ENCODE data around the gene PCDHB12.
"Not testable (repeated sequence)": the region's sequence is repeated elsewhere in the genome, so short reads cannot be mapped to it uniquely, and the experiment has no call there.

Gene PCDHB12

GRCh38 chr5:141201646-141202045 is 6.9 kb upstream of the PCDHB12 start:
- H3K4me3 ChIP-seq (ENCODE audit: low read depth, low read length): not testable (repeated sequence)

DNA sequence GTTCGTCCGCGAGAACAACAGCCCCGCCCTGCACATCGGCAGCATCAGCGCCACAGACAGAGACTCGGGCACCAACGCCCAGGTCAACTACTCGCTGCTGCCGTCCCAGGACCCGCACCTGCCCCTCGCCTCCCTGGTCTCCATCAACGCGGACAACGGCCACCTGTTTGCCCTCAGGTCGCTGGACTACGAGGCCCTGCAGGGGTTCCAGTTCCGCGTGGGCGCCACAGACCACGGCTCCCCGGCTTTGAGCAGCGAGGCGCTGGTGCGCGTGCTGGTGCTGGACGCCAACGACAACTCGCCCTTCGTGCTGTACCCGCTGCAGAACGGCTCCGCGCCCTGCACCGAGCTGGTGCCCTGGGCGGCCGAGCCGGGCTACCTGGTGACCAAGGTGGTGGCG is 1.8 kb downstream of the PCDHB12 start:
- not testable (repeated sequence) for H3K4me3 ChIP-seq (ENCODE audit: low read depth, low read length)

GRCh38 chr5:141210849-141211248 is 2.3 kb downstream of the PCDHB12 start:
- H3K4me3 ChIP-seq (ENCODE audit: low read depth, low read length): not testable (repeated sequence)

GRCh38 chr5:141213656-141214339 is 5.3 kb downstream of the PCDHB12 start, which contains the start of gene PCDHB13:
PCDHB13 (plus strand) TSS chr5:141213919; CDS start chr5:141214124, 205 bp downstream.
- H3K4me3 ChIP-seq (ENCODE audit: low read depth, low read length): not testable (repeated sequence)

DNA sequence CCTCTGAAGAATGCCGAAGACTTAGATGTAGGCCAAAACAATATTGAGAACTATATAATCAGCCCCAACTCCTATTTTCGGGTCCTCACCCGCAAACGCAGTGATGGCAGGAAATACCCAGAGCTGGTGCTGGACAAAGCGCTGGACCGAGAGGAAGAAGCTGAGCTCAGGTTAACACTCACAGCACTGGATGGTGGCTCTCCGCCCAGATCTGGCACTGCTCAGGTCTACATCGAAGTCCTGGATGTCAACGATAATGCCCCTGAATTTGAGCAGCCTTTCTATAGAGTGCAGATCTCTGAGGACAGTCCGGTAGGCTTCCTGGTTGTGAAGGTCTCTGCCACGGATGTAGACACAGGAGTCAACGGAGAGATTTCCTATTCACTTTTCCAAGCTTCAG is 6.1 kb downstream of the PCDHB12 start:
- not testable (repeated sequence) for H3K4me3 ChIP-seq (ENCODE audit: low read depth, low read length)

- H3K4me3 ChIP-seq (ENCODE audit: low read depth, low read length): not testable (repeated sequence)
These were observed 7.0 kb downstream of the PCDHB12 start for GRCh38 chr5:141215504-141215903.

- not testable (repeated sequence) for H3K4me3 ChIP-seq (ENCODE audit: low read depth, low read length)
These were observed 7.5 kb downstream of the PCDHB12 start for GRCh38 chr5:141216035-141216434.

DNA sequence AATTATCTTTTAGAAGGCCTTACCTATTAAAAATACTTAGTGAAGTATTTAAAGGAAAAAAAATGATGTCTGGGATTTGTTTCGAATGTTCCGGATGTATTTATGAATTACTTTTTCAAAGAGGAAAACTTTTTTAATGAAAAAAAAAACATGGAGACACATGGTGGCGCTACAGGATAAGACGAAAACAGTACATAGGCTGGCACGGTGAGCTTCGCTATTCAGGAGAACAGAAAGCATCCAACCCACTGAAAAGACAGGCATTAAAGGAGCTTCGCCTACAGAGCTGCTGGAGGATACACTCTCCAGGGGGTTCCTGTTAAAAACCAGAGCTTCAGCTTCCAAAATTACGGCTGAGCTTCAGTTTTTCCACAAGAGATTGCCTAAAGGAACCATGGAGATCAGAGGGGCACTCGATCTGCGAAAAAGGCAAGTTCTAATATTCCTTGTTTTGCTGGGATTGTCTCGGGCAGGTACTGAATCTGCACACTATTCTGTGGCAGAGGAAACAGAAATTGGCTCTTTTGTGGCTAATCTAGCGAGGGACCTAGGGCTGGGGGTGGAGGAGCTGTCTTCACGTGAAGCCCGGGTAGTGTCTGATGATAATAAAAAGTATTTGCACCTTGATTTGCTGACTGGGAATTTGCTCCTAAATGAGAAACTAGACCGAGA is 14.7 kb downstream of the PCDHB12 start, which contains the start of gene PCDHB14:
TSS of gene PCDHB14 (plus strand) at position 232 of the 672 bp plus-strand sequence. CDS start at position 395, 163 bp downstream.
- H3K4me3 ChIP-seq (ENCODE audit: low read depth, low read length): no peak within 1 kb of the TSS

DNA sequence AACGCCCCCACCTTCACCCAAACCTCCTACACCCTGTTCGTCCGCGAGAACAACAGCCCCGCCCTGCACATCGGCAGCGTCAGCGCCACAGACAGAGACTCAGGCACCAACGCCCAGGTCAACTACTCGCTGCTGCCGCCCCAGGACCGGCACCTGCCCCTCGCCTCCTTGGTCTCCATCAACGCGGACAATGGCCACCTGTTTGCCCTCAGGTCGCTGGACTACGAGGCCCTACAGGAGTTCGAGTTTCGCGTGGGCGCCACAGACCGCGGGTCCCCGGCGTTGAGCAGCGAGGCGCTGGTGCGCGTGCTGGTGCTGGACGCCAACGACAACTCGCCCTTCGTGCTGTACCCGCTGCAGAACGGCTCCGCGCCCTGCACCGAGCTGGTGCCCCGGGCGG is 16.3 kb downstream of the PCDHB12 start:
- H3K4me3 ChIP-seq (ENCODE audit: low read depth, low read length): not testable (repeated sequence)

DNA sequence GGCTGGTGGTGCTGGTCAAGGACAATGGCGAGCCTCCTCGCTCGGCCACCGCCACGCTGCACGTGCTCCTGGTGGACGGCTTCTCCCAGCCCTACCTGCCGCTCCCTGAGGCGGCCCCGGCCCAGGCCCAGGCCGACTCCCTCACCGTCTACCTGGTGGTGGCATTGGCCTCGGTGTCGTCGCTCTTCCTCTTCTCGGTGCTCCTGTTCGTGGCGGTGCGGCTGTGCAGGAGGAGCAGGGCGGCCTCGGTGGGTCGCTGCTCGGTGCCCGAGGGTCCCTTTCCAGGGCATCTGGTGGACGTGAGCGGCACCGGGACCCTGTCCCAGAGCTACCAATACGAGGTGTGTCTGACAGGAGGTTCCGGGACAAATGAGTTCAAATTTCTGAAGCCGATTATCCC is 16.9 kb downstream of the PCDHB12 start:
- not testable (repeated sequence) for H3K4me3 ChIP-seq (ENCODE audit: low read depth, low read length)

DNA sequence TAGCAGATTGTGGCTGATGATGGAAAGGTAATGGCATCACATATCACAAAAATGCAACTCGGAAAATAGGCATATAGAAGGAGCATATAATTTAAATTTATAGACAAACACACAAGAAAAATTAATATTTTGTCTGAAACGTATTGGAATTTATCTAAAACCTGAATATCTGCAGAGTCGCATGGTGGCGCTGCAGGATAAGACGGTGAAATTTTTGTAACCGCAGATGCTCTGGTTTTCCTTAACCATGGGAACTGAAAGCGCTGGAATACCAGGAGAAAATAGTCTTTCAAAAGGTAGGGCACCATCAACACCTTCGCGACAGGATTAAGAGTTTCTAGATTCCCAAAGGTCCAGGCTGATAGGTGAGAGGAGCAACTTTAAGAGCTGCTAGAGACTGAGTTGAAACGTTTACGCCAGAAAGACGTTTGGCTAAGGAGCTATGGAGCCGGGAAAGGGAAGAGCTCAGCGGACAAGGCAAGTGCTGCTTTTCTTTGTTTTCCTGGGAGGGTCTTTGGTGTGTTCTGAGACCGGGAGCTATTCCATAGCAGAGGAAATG is 25.7 kb downstream of the PCDHB12 start:
- H3K4me3 ChIP-seq (ENCODE audit: low read depth, low read length): peak overlapping the region; percentile 22

- not testable (repeated sequence) for H3K4me3 ChIP-seq (ENCODE audit: low read depth, low read length)
These were observed 27.4 kb downstream of the PCDHB12 start for GRCh38 chr5:141235922-141236321.

GRCh38 chr5:141236516-141237313 is 28.2 kb downstream of the PCDHB12 start:
- H3K4me3 ChIP-seq (ENCODE audit: low read depth, low read length): no peak overlapping the region

GRCh38 chr5:141241496-141241895 is 33.0 kb downstream of the PCDHB12 start:
- H3K4me3 ChIP-seq (ENCODE audit: low read depth, low read length): no peak overlapping the region

DNA sequence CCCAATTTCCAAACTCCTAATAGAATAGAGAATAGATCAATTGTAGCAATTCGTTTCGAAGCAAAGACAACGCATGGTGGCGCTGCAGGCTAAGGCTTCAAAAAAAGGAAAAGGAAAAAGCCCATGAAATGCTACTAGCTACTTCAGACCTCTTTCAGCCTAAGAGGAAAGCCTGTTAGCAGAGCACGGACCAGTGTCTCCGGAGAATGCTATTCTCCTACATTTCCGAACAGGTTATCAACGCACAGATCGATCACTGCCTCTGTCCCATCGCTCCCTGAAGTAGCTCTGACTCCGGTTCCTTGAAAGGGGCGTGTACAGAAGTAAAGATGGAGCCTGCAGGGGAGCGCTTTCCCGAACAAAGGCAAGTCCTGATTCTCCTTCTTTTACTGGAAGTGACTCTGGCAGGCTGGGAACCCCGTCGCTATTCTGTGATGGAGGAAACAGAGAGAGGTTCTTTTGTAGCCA is 36.8 kb downstream of the PCDHB12 start, which contains the start of gene PCDHB15:
TSS of gene PCDHB15 (plus strand) at position 146 of the 468 bp plus-strand sequence. CDS start at position 330, 184 bp downstream.
- peak within 1 kb of the TSS; percentile 39 for H3K4me3 ChIP-seq (ENCODE audit: low read depth, low read length)

DNA sequence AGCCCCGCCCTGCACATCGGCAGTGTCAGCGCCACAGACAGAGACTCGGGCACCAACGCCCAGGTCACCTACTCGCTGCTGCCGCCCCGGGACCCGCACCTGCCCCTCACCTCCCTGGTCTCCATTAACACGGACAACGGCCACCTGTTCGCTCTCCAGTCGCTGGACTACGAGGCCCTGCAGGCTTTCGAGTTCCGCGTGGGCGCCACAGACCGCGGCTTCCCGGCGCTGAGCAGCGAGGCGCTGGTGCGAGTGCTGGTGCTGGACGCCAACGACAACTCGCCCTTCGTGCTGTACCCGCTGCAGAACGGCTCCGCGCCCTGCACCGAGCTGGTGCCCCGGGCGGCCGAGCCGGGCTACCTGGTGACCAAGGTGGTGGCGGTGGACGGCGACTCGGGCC is 38.5 kb downstream of the PCDHB12 start:
- not testable (repeated sequence) for H3K4me3 ChIP-seq (ENCODE audit: low read depth, low read length)

DNA sequence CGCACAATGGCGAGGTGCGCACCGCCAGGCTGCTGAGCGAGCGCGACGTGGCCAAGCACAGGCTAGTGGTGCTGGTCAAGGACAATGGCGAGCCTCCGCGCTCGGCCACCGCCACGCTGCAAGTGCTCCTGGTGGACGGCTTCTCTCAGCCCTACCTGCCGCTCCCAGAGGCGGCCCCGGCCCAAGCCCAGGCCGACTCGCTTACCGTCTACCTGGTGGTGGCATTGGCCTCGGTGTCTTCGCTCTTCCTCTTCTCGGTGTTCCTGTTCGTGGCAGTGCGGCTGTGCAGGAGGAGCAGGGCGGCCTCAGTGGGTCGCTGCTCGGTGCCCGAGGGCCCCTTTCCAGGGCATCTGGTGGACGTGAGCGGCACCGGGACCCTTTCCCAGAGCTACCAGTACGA is 38.9 kb downstream of the PCDHB12 start:
- not testable (repeated sequence) for H3K4me3 ChIP-seq (ENCODE audit: low read depth, low read length)

DNA sequence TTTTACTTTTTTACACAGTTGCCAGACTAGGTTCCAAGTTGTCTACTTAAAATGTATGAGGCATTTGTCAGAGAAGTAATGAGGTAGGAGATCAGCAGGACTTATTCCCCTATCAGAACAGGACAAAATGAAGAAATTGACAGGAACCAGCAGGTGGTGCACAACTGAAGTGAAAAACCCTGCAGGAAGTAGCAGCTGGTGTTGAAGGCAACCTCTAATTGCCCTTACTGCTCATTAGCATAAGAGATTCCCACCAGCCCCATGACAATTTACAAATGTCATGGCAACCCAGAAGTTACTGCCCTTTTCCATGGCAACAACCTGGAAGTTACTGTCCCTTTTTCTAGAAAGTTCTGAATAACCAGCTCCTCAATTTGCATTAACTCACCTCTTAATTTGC is 42.1 kb downstream of the PCDHB12 start:
- H3K4me3 ChIP-seq (ENCODE audit: low read depth, low read length): no peak overlapping the region

DNA sequence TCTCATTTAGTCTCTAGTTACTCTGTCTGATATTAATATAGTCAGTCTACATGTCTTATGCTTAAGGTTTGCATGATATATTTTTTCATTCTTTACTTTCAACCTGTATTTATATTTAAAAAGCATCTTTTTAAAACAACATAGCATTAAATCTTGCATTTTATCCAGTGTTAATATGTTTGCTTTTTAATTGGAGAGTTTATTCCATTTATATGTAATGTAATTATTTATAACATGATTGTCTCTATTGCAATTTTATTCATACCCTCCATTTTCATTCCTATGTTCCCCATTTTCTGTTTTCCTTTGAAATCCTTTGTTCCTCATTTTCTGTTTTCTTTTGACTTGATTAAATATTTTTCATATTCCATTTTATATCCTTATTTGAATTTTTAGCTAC is 49.9 kb downstream of the PCDHB12 start:
- H3K4me3 ChIP-seq (ENCODE audit: low read depth, low read length): no peak overlapping the region

- no peak overlapping the region for H3K4me3 ChIP-seq (ENCODE audit: low read depth, low read length)
These were observed 50.4 kb downstream of the PCDHB12 start for GRCh38 chr5:141258948-141259347.

Measured in iPS-11a (cell line).